ENCODE measurements around the gene GNPDA1.

GRCh38 chr5:141957367-141957996 lies 55.3 kb downstream of the GNPDA1 start:
- TF ChIP-seq EZH2 (IDR thresholded peaks at IDR 0.05; ENCODE audit: low read depth, low read length, severe bottlenecking) (no peak), POLR2A (IDR thresholded peaks at IDR 0.05; ENCODE audit: control extremely low read depth in 1 of 2, low read depth in 2 of 2, low read length in 2 of 2) (no peak), CTCF (IDR thresholded peaks at IDR 0.05; ENCODE audit: control extremely low read depth in 1 of 3, insufficient read depth in 1 of 3, low read depth in 1 of 3, low read length in 3 of 3) (no peak)

All from H1 (cell line).